ENCODE results near the gene TRMT61A. TPM values are rescaled to one million over a fixed set of nuclear protein-coding genes. Genes with fewer than 3 reads are reported as not detected.

TRMT61A gene
- total and polyA plus RNA-seq, 2 of the 13 experiments (the other 11 are each of a cell fraction or from before 2014, with no cell fraction given): 6.5 to 13.6 TPM

- TF ChIP-seq ARNT (IDR thresholded peaks at IDR 0.05): no peak
- TF ChIP-seq GABPA (IDR thresholded peaks at IDR 0.05; ENCODE audit: low read depth, low read length): peak; percentile 46
- TF ChIP-seq GABPA (CRISPR knock-in tag; IDR thresholded peaks at IDR 0.05; ENCODE audit: low read depth): no peak
- TF ChIP-seq KDM2A (CRISPR knock-in tag; IDR thresholded peaks at IDR 0.05; ENCODE audit: borderline replicate concordance, low read depth): peak; percentile 96
- peak; percentile 16 to 71; a peak in 3 of 4 replicates for TF ChIP-seq HMGXB4 (CRISPR knock-in tag; IDR thresholded peaks at IDR 0.05; ENCODE audit: borderline replicate concordance in 1 of 2, low read depth in 1 of 2)
- TF ChIP-seq CBFB (CRISPR knock-in tag; IDR thresholded peaks at IDR 0.05): peak; percentile 69; the same call in 1 of the 2 replicates
- TF ChIP-seq ARNT2 (CRISPR knock-in tag; IDR thresholded peaks at IDR 0.05; ENCODE audit: low read depth): 0 out of 2 replicates have a peak, but pooled peaks have one; percentile 78
- TF ChIP-seq ZNF30 (CRISPR knock-in tag; IDR thresholded peaks at IDR 0.05): no peak
- no peak for TF ChIP-seq TIGD3 (CRISPR knock-in tag; IDR thresholded peaks at IDR 0.05; ENCODE audit: borderline replicate concordance)
- TF ChIP-seq ZSCAN25 (CRISPR knock-in tag; IDR thresholded peaks at IDR 0.05): peak; percentile 54; the same call in 1 of the 2 replicates
- TF ChIP-seq ASH2L (IDR thresholded peaks at IDR 0.05; ENCODE audit: insufficient read length, low read depth, low read length): peak; percentile 94
- no peak for TF ChIP-seq PAWR (CRISPR knock-in tag; IDR thresholded peaks at IDR 0.05; ENCODE audit: borderline replicate concordance)
- TF ChIP-seq ZSCAN31 (CRISPR knock-in tag; IDR thresholded peaks at IDR 0.05; ENCODE audit: low read depth): peak; percentile 63; the same call in 1 of the 2 replicates
- TF ChIP-seq NFRKB (IDR thresholded peaks at IDR 0.05): no peak
- peak; percentile 67; the same call in 1 of the 2 replicates for TF ChIP-seq ZNF772 (CRISPR knock-in tag; IDR thresholded peaks at IDR 0.05)
- TF ChIP-seq SCMH1 (CRISPR knock-in tag; IDR thresholded peaks at IDR 0.05; ENCODE audit: borderline replicate concordance): no peak
- no peak for TF ChIP-seq FIP1L1 (IDR thresholded peaks at IDR 0.05; ENCODE audit: borderline replicate concordance, insufficient read depth, low read depth, low read length)
- TF ChIP-seq GATA4 (IDR thresholded peaks at IDR 0.05; ENCODE audit: borderline replicate concordance, low read depth): no peak
- no peak for TF ChIP-seq MED13 (CRISPR knock-in tag; IDR thresholded peaks at IDR 0.05)
- no peak for TF ChIP-seq ZNF460 (CRISPR knock-in tag; IDR thresholded peaks at IDR 0.05; ENCODE audit: borderline replicate concordance)
- peak; percentile 58; the same call in 1 of the 2 replicates for TF ChIP-seq NFKB2 (CRISPR knock-in tag; IDR thresholded peaks at IDR 0.05; ENCODE audit: borderline replicate concordance)
- TF ChIP-seq ATF7-NPFF (CRISPR knock-in tag; IDR thresholded peaks at IDR 0.05; ENCODE audit: low read depth): no peak; the same call in 1 of the 2 replicates
- TF ChIP-seq ZNF709 (CRISPR knock-in tag; IDR thresholded peaks at IDR 0.05): peak; percentile 12; the same call in 1 of the 2 replicates
- no peak for TF ChIP-seq ZFP36L1 (CRISPR knock-in tag; IDR thresholded peaks at IDR 0.05)
- peak; percentile 93 for TF ChIP-seq KAT8 (CRISPR knock-in tag; IDR thresholded peaks at IDR 0.05)
Measured at GRCh38 chr14:103562429-103563225, 33.6 kb downstream of the TRMT61A start, which contains the start of the genes BAG5 and COA8 (continued).
